ENCODE measurements around the gene KRTAP2-2. TPM values are rescaled to one million over a fixed set of nuclear protein-coding genes. Genes with fewer than 3 reads are reported as not detected.
A peak's percentile ranks its signal among the peaks of the same experiment; 100 is the strongest.
"Not testable (repeated sequence)": the region's sequence is repeated elsewhere in the genome, so short reads cannot be mapped to it uniquely, and the experiment has no call there.

The KRTAP2-2 gene
- polyA plus RNA-seq, 2 of the 4 experiments (the other 2 are of a cell fraction) = not detected

GRCh38 chr17:41067281-41067680, 12.3 kb upstream of the KRTAP2-2 start:
- no peak overlapping the region for H3K27ac ChIP-seq
- ATAC-seq (no peak), FAIRE-seq (peak; percentile 56), DNase-seq (ENCODE audit: low read depth in 1 of 2, low spot score in 1 of 2) (no peak)
- H3K4me1 ChIP-seq = peaks cover 10% of the 10 kb centered on the region
- POLR2A ChIA-PET = no interaction called here
- no peak overlapping the region for H3K4me3 ChIP-seq
- H3K4me2 ChIP-seq = no peak overlapping the region
- H3K9me3 ChIP-seq = no peaks in the 10 kb centered on the region
- TF ChIP-seq FOSL2 (IDR thresholded peaks at IDR 0.05) = no peak
- no peak for TF ChIP-seq FOSL2 (CRISPR knock-in tag; IDR thresholded peaks at IDR 0.05)
- no peak for TF ChIP-seq MAZ (IDR thresholded peaks at IDR 0.05; ENCODE audit: borderline replicate concordance, low read depth, low read length)
- TF ChIP-seq, protein P1, sequence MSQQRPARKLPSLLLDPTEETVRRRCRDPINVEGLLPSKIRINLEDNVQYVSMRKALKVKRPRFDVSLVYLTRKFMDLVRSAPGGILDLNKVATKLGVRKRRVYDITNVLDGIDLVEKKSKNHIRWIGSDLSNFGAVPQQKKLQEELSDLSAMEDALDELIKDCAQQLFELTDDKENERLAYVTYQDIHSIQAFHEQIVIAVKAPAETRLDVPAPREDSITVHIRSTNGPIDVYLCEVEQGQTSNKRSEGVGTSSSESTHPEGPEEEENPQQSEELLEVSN (IDR thresholded peaks at IDR 0.05; ENCODE audit: borderline replicate concordance, low read depth) = no peak
- no peak for TF ChIP-seq CTCF (IDR thresholded peaks at IDR 0.05)
- TF ChIP-seq ZSCAN20 (CRISPR knock-in tag; IDR thresholded peaks at IDR 0.05) = no peak
- TF ChIP-seq MAFK (IDR thresholded peaks at IDR 0.05; ENCODE audit: partially characterized antibody) = no peak
- TF ChIP-seq BCL3 (IDR thresholded peaks at IDR 0.05) = no peak
- no peak for TF ChIP-seq CBX8 (IDR thresholded peaks at IDR 0.05)
- TF ChIP-seq EHMT2 (IDR thresholded peaks at IDR 0.05; ENCODE audit: low read depth) = no peak
- TF ChIP-seq NFE2L2 (conservative IDR thresholded peaks at IDR 0.05; ENCODE audit: low read length) = no peak
- no peak for TF ChIP-seq HOXB5 (CRISPR knock-in tag; IDR thresholded peaks at IDR 0.05)
- TF ChIP-seq, protein P2, sequence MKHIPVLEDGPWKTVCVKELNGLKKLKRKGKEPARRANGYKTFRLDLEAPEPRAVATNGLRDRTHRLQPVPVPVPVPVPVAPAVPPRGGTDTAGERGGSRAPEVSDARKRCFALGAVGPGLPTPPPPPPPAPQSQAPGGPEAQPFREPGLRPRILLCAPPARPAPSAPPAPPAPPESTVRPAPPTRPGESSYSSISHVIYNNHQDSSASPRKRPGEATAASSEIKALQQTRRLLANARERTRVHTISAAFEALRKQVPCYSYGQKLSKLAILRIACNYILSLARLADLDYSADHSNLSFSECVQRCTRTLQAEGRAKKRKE (CRISPR knock-in tag; IDR thresholded peaks at IDR 0.05; ENCODE audit: low read depth) = no peak
- TF ChIP-seq KDM5A (IDR thresholded peaks at IDR 0.05) = no peak
- TF ChIP-seq TP53 (CRISPR knock-in tag; IDR thresholded peaks at IDR 0.05) = no peak
- no peak for TF ChIP-seq RARB (CRISPR knock-in tag; IDR thresholded peaks at IDR 0.05)
- TF ChIP-seq NPAS2 (CRISPR knock-in tag; IDR thresholded peaks at IDR 0.05; ENCODE audit: borderline replicate concordance) = no peak
- no peak for TF ChIP-seq BHLHE40 (IDR thresholded peaks at IDR 0.05; ENCODE audit: low read depth, low read length)
- TF ChIP-seq EP300 (IDR thresholded peaks at IDR 0.05) = no peak
- no peak for TF ChIP-seq CBX2 (IDR thresholded peaks at IDR 0.05; ENCODE audit: borderline replicate concordance, low read depth)
- CTCF ChIA-PET = interaction anchor here (1.7 to 2.5 kb wide), 2 partner anchors 8 to 158 kb away, joined by 4 to 6 read pairs; no protein-coding TSS in a partner anchor

GRCh38 chr17:41065829-41066624, 11.0 kb upstream of the KRTAP2-2 start, which contains the start of gene KRTAP2-4:
Gene KRTAP2-4, minus strand, starts transcription at chr17:41065879. Its CDS starts 34 bp downstream, at chr17:41065845.
- H3K4me1 ChIP-seq = peaks cover 18% of the 10 kb centered on the region
- POLR2A ChIA-PET = no interaction called here
- FAIRE-seq = peak; percentile 81

GRCh38 chr17:41065016-41065689, 10.1 kb upstream of the KRTAP2-2 start:
- DNase-seq (ENCODE audit: low read depth in 1 of 2, low spot score in 1 of 2); H3K27ac ChIP-seq; FAIRE-seq; H3K4me3 ChIP-seq; H3K9me3 ChIP-seq; H3K4me2 ChIP-seq; ATAC-seq; POLR2A ChIA-PET: not testable (repeated sequence)
- WGBS (ENCODE audit: missing lambda C conversion rate) = 65% methylated on average over 7 of the region's 16 CpGs
- H3K4me1 ChIP-seq = peaks cover 24% of the 10 kb centered on the region
- CTCF ChIA-PET = interaction anchor here (1.0 to 1.4 kb wide), 2 partner anchors 485 to 598 kb away, joined by 3 to 4 read pairs; no protein-coding TSS in a partner anchor

More at GRCh38 chr17:41065829-41066624, 11.0 kb upstream of the KRTAP2-2 start, which contains the start of gene KRTAP2-4:
- DNase-seq (ENCODE audit: low read depth in 1 of 2, low spot score in 1 of 2) (peak; percentile 24 to 35), ATAC-seq (0 out of 6 replicates have a peak, but pooled peaks have one; percentile 32 to 38)
- Histone ChIP-seq H3K4me3 (no peak within 1 kb of the TSS), H3K9me3 (no peaks in the 10 kb centered on the region), H3K4me2 (no peak within 1 kb of the TSS), H3K27ac (peak within 1 kb of the TSS in 1 of 2 experiments; percentile 41; a peak in 2 of 6 replicates)
- CTCF ChIA-PET = interaction anchor here (1.7 kb wide), 1 partner anchor 156 kb away, joined by 4 read pairs; no protein-coding TSS in a partner anchor
- 80% methylated on average over 6 of the region's 6 CpGs for WGBS (ENCODE audit: missing lambda C conversion rate)
- TF ChIP-seq FOXS1 (CRISPR knock-in tag; IDR thresholded peaks at IDR 0.05) = no peak
- TF ChIP-seq CEBPB (IDR thresholded peaks at IDR 0.05) = peak in 1 of 2 experiments; percentile 61; a peak in 2 of 4 replicates
- TF ChIP-seq JUNB (IDR thresholded peaks at IDR 0.05) = 0 out of 2 replicates have a peak, but pooled peaks have one; percentile 16
- TF ChIP-seq, protein P3, sequence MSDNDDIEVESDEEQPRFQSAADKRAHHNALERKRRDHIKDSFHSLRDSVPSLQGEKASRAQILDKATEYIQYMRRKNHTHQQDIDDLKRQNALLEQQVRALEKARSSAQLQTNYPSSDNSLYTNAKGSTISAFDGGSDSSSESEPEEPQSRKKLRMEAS (IDR thresholded peaks at IDR 0.05) = 0 out of 2 replicates have a peak, but pooled peaks have one; percentile 37
- no peak for TF ChIP-seq FOSL2 (IDR thresholded peaks at IDR 0.05)
- peak; percentile 60 for TF ChIP-seq FOSL2 (CRISPR knock-in tag; IDR thresholded peaks at IDR 0.05)
